ENCODE data around the gene CTBP2. TPM values are rescaled to one million over a fixed set of nuclear protein-coding genes. Genes with fewer than 3 reads are reported as not detected.
A peak's percentile ranks its signal among the peaks of the same experiment; 100 is the strongest.

CTBP2 gene
- total RNA-seq, 1 experiment from 2014 or later: 212 TPM

DNA sequence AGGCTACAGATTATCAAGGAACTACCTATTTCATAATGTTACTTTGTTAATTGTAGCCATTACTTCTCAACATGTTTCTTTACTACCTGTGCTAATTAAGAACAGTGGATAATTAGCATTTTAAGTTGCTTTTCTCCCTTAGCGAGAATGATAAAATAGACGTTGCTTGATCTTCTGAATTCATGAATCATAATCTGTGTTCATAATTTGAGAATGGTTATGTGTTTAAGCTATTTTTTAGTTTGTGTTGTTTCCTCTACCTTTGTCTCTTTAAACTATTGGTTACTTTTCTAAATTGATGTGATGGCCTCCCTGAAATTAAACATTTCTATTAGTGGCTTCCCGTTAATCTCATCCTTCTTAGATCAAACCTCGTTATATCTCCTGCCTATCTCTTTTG lies 218.5 kb downstream of the CTBP2 start, which contains the start of gene ZRANB1:
ZRANB1 (plus strand) TSS at position 301 of the 400 bp plus-strand sequence. CDS start 371 bp downstream, outside the sequence.
- Histone ChIP-seq H3K27me3 (ENCODE audit: insufficient read depth, low read length) (no peaks in the 10 kb centered on the region), H2BK15ac (ENCODE audit: low read depth, low read length) (no peak within 1 kb of the TSS), H2AK5ac (ENCODE audit: insufficient read length, low read length) (no peak within 1 kb of the TSS), H3K23me2 (ENCODE audit: insufficient read length, low read depth, low read length, poor library complexity, severe bottlenecking) (no peaks in the 10 kb centered on the region), H4K20me1 (ENCODE audit: control insufficient read depth, insufficient read depth, insufficient read length) (no peaks in the 10 kb centered on the region), H2BK12ac (ENCODE audit: insufficient read length, low read depth, low read length) (no peak within 1 kb of the TSS), H3K9me3 (ENCODE audit: control insufficient read depth, low read depth, low read length) (no peaks in the 10 kb centered on the region), H3K18ac (ENCODE audit: insufficient read length, low read depth, low read length) (no peak within 1 kb of the TSS), H3K79me1 (ENCODE audit: insufficient read depth, low read depth, low read length, poor library complexity, severe bottlenecking) (no peaks in the 10 kb centered on the region), H3K14ac (ENCODE audit: insufficient read depth, low read length) (no peak within 1 kb of the TSS), H3K27ac (ENCODE audit: insufficient read length, low read depth, low read length) (no peak within 1 kb of the TSS), H3K56ac (ENCODE audit: insufficient read length, low read depth, low read length) (no peak within 1 kb of the TSS), H4K91ac (ENCODE audit: insufficient read length, low read depth, low read length) (no peak within 1 kb of the TSS), H3K23ac (ENCODE audit: insufficient read length, low read depth, low read length) (no peak within 1 kb of the TSS), H2BK5ac (ENCODE audit: insufficient read length, low read length) (no peak within 1 kb of the TSS), H4K8ac (replicated peaks; ENCODE audit: insufficient read length, low read depth, low read length) (no peak within 1 kb of the TSS), H3T11ph (ENCODE audit: low read length) (no peak within 1 kb of the TSS), H3K79me2 (ENCODE audit: insufficient read depth, low read length) (peaks cover 23% of the 10 kb centered on the region), H2BK20ac (ENCODE audit: low read depth, low read length, poor library complexity, severe bottlenecking) (no peak within 1 kb of the TSS), H3K4ac (ENCODE audit: low read depth, low read length) (no peak within 1 kb of the TSS), H3K9ac (ENCODE audit: extremely low read depth, insufficient read length, low read length) (no peak within 1 kb of the TSS), H2BK120ac (ENCODE audit: low read depth, low read length, poor library complexity, severe bottlenecking) (no peak within 1 kb of the TSS), H3K4me1 (ENCODE audit: insufficient read depth, low read length) (peaks cover 11% of the 10 kb centered on the region; the same call in 1 of the 2 replicates), H2AFZ (ENCODE audit: low read length) (no peak within 1 kb of the TSS), H3K4me2 (ENCODE audit: insufficient read depth, insufficient read length, low read length) (no peak within 1 kb of the TSS), H4K5ac (ENCODE audit: insufficient read length, low read depth, low read length) (no peak within 1 kb of the TSS)
- peaks cover 4 to 8% (median 5%) of the 10 kb centered on the region in 3 experiments; a peak in 4 of 7 replicates for H3K36me3 Mint-ChIP-seq (ENCODE audit: insufficient read depth in 1 of 3, low read depth in 3 of 3)
- H3K9me3 Mint-ChIP-seq: no peaks in the 10 kb centered on the region
- peak within 1 kb of the TSS; percentile 7 to 79 (median 78); a peak in 4 of 7 replicates for H3K27ac Mint-ChIP-seq
- TF ChIP-seq, protein P1, sequence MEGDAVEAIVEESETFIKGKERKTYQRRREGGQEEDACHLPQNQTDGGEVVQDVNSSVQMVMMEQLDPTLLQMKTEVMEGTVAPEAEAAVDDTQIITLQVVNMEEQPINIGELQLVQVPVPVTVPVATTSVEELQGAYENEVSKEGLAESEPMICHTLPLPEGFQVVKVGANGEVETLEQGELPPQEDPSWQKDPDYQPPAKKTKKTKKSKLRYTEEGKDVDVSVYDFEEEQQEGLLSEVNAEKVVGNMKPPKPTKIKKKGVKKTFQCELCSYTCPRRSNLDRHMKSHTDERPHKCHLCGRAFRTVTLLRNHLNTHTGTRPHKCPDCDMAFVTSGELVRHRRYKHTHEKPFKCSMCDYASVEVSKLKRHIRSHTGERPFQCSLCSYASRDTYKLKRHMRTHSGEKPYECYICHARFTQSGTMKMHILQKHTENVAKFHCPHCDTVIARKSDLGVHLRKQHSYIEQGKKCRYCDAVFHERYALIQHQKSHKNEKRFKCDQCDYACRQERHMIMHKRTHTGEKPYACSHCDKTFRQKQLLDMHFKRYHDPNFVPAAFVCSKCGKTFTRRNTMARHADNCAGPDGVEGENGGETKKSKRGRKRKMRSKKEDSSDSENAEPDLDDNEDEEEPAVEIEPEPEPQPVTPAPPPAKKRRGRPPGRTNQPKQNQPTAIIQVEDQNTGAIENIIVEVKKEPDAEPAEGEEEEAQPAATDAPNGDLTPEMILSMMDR (conservative IDR thresholded peaks at IDR 0.05): no peak
- peaks cover 32 to 38% of the 10 kb centered on the region in 2 experiments for H3K4me1 Mint-ChIP-seq
- no peak within 1 kb of the TSS for H3K4me3 Mint-ChIP-seq
- no peak for DNase-seq
- WGBS (ENCODE audit: extremely low coverage, insufficient read length, low lambda C conversion rate): no CpG with 5 or more reads among the region's 4 CpGs
- H3K27me3 Mint-ChIP-seq (ENCODE audit: low read depth): no peaks in the 10 kb centered on the region
